Astrocyte (in vitro differentiated cells and primary cell): ENCODE results near the gene UBE2G1. TPM values are rescaled to one million over a fixed set of nuclear protein-coding genes. Genes with fewer than 3 reads are reported as not detected.

Experiments used
- DNase-seq: peaks from one replicate; pipeline ENCODE4 v3.0.0-alpha.2; 2010; ENCODE audit warnings: low read depth
- FAIRE-seq: peaks from 2 replicates; lab custom pipeline; 2011; peaks lifted over from hg19 to GRCh38; lab: Jason Lieb, UNC
- H2AFZ ChIP-seq: 2 replicates; pipeline ENCODE4 v1.6.0; 2012; ENCODE audit warnings: low read depth, low read length, inconsistent platforms
- H3K27ac ChIP-seq: 2 replicates; pipeline ENCODE4 v1.5.1; 2011; ENCODE audit warnings: low read depth, low read length, inconsistent platforms
- H3K27me3 ChIP-seq: 2 replicates; pipeline ENCODE4 v1.6.0; 2011; ENCODE audit warnings: low read length, inconsistent platforms; ENCODE audit not compliant: insufficient read depth
- H3K36me3 ChIP-seq: 2 replicates; pipeline ENCODE4 v1.5.1; 2011; ENCODE audit warnings: low read length, inconsistent platforms; ENCODE audit not compliant: insufficient read depth
- H3K4me1 ChIP-seq: 2 replicates; pipeline ENCODE4 v1.5.1; 2011; ENCODE audit warnings: low read length, inconsistent platforms; ENCODE audit not compliant: insufficient read depth
- H3K4me2 ChIP-seq: 2 replicates; pipeline ENCODE4 v1.6.0; 2012; ENCODE audit warnings: low read length, inconsistent platforms
- H3K4me3 ChIP-seq: 2 replicates; pipeline ENCODE4 v1.5.1; 2011; ENCODE audit warnings: low read depth, mild to moderate bottlenecking, low read length, inconsistent platforms; ENCODE audit not compliant: insufficient read depth
- H3K79me2 ChIP-seq: 2 replicates; pipeline ENCODE4 v1.6.0; 2012; ENCODE audit warnings: mild to moderate bottlenecking, low read length, inconsistent platforms; ENCODE audit not compliant: insufficient read depth
- H3K9ac ChIP-seq: 2 replicates; pipeline ENCODE4 v1.6.0; 2012; ENCODE audit warnings: mild to moderate bottlenecking, low read length, inconsistent platforms
- H3K9me3 ChIP-seq: 2 replicates; pipeline ENCODE4 v1.5.1; 2012; ENCODE audit warnings: low read depth, mild to moderate bottlenecking, low read length, inconsistent platforms; ENCODE audit not compliant: insufficient read depth
- H4K20me1 ChIP-seq: 2 replicates; pipeline ENCODE4 v1.6.0; 2012; ENCODE audit warnings: low read length, inconsistent platforms; ENCODE audit not compliant: insufficient read depth
- H3K27ac Mint-ChIP-seq: one replicate; pipeline ENCODE4 v1.8.0; 2021; ENCODE audit warnings: mild to moderate bottlenecking, mixed read lengths; ENCODE audit not compliant: unreplicated experiment
- H3K27me3 Mint-ChIP-seq: one replicate; pipeline ENCODE4 v1.8.0; 2021; ENCODE audit warnings: low read depth, mixed read lengths; ENCODE audit not compliant: unreplicated experiment
- H3K36me3 Mint-ChIP-seq: one replicate; pipeline ENCODE4 v1.8.0; 2021; ENCODE audit warnings: low read depth, mixed read lengths; ENCODE audit not compliant: unreplicated experiment
- H3K4me1 Mint-ChIP-seq: one replicate; pipeline ENCODE4 v1.8.0; 2021; ENCODE audit warnings: low read depth, mixed read lengths; ENCODE audit not compliant: unreplicated experiment
- H3K4me3 Mint-ChIP-seq: one replicate; pipeline ENCODE4 v1.8.0; 2021; ENCODE audit warnings: mild to moderate bottlenecking, moderate library complexity, mixed read lengths; ENCODE audit not compliant: unreplicated experiment
- H3K9me3 Mint-ChIP-seq: one replicate; pipeline ENCODE4 v1.8.0; 2021; ENCODE audit warnings: mild to moderate bottlenecking, mixed read lengths; ENCODE audit not compliant: unreplicated experiment
- CTCF ChIP-seq: IDR thresholded peaks from 2 replicates; pipeline ENCODE4 v1.5.1; 2011; ENCODE audit warnings: low read depth, mild to moderate bottlenecking, inconsistent platforms, low read length, moderate library complexity; ENCODE audit not compliant: insufficient read depth
- EZH2 ChIP-seq: IDR thresholded peaks from 2 replicates; pipeline ENCODE4 v1.6.1; 2012; ENCODE audit warnings: mild to moderate bottlenecking, low read length, inconsistent platforms; ENCODE audit not compliant: insufficient read depth
- total RNA-seq: library from RNA; stranded (reverse); gene quantifications from 2 replicates; pipeline ENCODE4 v1.2.1, GENCODE V29; 2021

The UBE2G1 gene
- total RNA-seq, 1 donor from 2014 or later, result 123 TPM

- Histone ChIP-seq H3K36me3 (peaks cover 2% of the 10 kb centered on the region), H3K79me2 (peaks cover 92% of the 10 kb centered on the region), H3K9me3 (no peaks in the 10 kb centered on the region), H3K27me3 (no peaks in the 10 kb centered on the region), H2AFZ (no peak overlapping the region), H3K9ac (no peak overlapping the region), H3K4me3 (no peak overlapping the region), H3K27ac (no peak overlapping the region), H4K20me1 (peaks cover 85% of the 10 kb centered on the region), H3K4me1 (no peaks in the 10 kb centered on the region), H3K4me2 (no peak overlapping the region)
- H3K9me3 Mint-ChIP-seq, result no peaks in the 10 kb centered on the region
- peaks cover 25% of the 10 kb centered on the region for H3K4me1 Mint-ChIP-seq
- H3K4me3 Mint-ChIP-seq, result peak overlapping the region; percentile 11
- no peaks in the 10 kb centered on the region for H3K27me3 Mint-ChIP-seq
- peak overlapping the region; percentile 6 for H3K27ac Mint-ChIP-seq
- DNase-seq (no peak), FAIRE-seq (no peak)
- peaks cover 19% of the 10 kb centered on the region for H3K36me3 Mint-ChIP-seq
- TF ChIP-seq CTCF, result no peak
- no peak for TF ChIP-seq EZH2
Measured at GRCh38 chr17:4247361-4247970, 119.0 kb downstream of the UBE2G1 start.

GRCh38 chr17:4246674-4247073 is 119.8 kb downstream of the UBE2G1 start:
- no peak for DNase-seq
- Histone ChIP-seq H3K4me2 (no peak overlapping the region), H3K9me3 (no peaks in the 10 kb centered on the region), H3K4me1 (no peaks in the 10 kb centered on the region), H2AFZ (no peak overlapping the region), H3K4me3 (no peak overlapping the region), H3K79me2 (peaks cover 89% of the 10 kb centered on the region), H3K27me3 (no peaks in the 10 kb centered on the region), H3K9ac (no peak overlapping the region), H4K20me1 (peaks cover 78% of the 10 kb centered on the region), H3K27ac (no peak overlapping the region), H3K36me3 (peaks cover 2% of the 10 kb centered on the region)
- H3K4me1 Mint-ChIP-seq, result peaks cover 25% of the 10 kb centered on the region
- FAIRE-seq, result no peak
- no peak overlapping the region for H3K27ac Mint-ChIP-seq
- no peaks in the 10 kb centered on the region for H3K27me3 Mint-ChIP-seq
- TF ChIP-seq EZH2 (no peak), CTCF (no peak)
- H3K9me3 Mint-ChIP-seq, result no peaks in the 10 kb centered on the region
- no peak overlapping the region for H3K4me3 Mint-ChIP-seq
- H3K36me3 Mint-ChIP-seq, result peaks cover 22% of the 10 kb centered on the region

GRCh38 chr17:4241535-4241934 is 124.9 kb downstream of the UBE2G1 start:
- Histone ChIP-seq H3K36me3 (peaks cover 6% of the 10 kb centered on the region), H3K9me3 (no peaks in the 10 kb centered on the region), H3K27me3 (no peaks in the 10 kb centered on the region), H4K20me1 (peaks cover 29% of the 10 kb centered on the region), H3K27ac (no peak overlapping the region), H2AFZ (no peak overlapping the region), H3K9ac (no peak overlapping the region), H3K4me3 (no peak overlapping the region), H3K4me2 (no peak overlapping the region), H3K79me2 (peaks cover 51% of the 10 kb centered on the region), H3K4me1 (no peaks in the 10 kb centered on the region)
- FAIRE-seq (no peak), DNase-seq (no peak)
- TF ChIP-seq EZH2 (no peak), CTCF (no peak)
- H3K27ac Mint-ChIP-seq, result no peak overlapping the region
- H3K9me3 Mint-ChIP-seq, result no peaks in the 10 kb centered on the region
- H3K27me3 Mint-ChIP-seq, result no peaks in the 10 kb centered on the region
- no peaks in the 10 kb centered on the region for H3K4me1 Mint-ChIP-seq
- H3K4me3 Mint-ChIP-seq, result no peak overlapping the region
- H3K36me3 Mint-ChIP-seq, result peaks cover 16% of the 10 kb centered on the region
